GM21526 (cell line): ENCODE data around the gene CIZ1.

Source experiments
- ATAC-seq: cut with Tn5 transposase; IDR thresholded peaks from one replicate; pipeline ENCODE4 v1.9.1; 2021; ENCODE audit warnings: moderate library complexity; ENCODE audit not compliant: unreplicated experiment, low FRiP score

CIZ1 gene

GRCh38 chr9:128116104-128117083, 75.0 kb downstream of the CIZ1 start:
- no peak for ATAC-seq
